Measurements from ENCODE around the gene EIF4ENIF1.
"Not testable (repeated sequence)": the region's sequence is repeated elsewhere in the genome, so short reads cannot be mapped to it uniquely, and the experiment has no call there.

EIF4ENIF1 gene

GRCh38 chr22:31489632-31490495 lies at the start of gene EIF4ENIF1:
TSS of gene EIF4ENIF1 (minus strand) at chr22:31489842. CDS start at chr22:31488718, 1,124 bp downstream.
- peak; percentile 88 for DNase-seq

GRCh38 chr22:31538815-31539214 lies 49.2 kb upstream of the EIF4ENIF1 start:
- DNase-seq: no peak

GRCh38 chr22:31537019-31537535 lies 47.4 kb upstream of the EIF4ENIF1 start:
- no peak for DNase-seq

- no peak for DNase-seq
These were observed 43.7 kb upstream of the EIF4ENIF1 start for GRCh38 chr22:31533374-31533773.

- no peak for DNase-seq
These were observed 42.4 kb upstream of the EIF4ENIF1 start for GRCh38 chr22:31532060-31532459.

- no peak for DNase-seq
These were observed 41.2 kb upstream of the EIF4ENIF1 start for GRCh38 chr22:31530823-31531195.

- no peak for DNase-seq
These were observed 36.6 kb upstream of the EIF4ENIF1 start for GRCh38 chr22:31526270-31526669.

- not testable (repeated sequence) for DNase-seq
These were observed 34.5 kb upstream of the EIF4ENIF1 start for GRCh38 chr22:31524132-31524531.

GRCh38 chr22:31520051-31520450 lies 30.4 kb upstream of the EIF4ENIF1 start:
- no peak for DNase-seq

- DNase-seq: no peak
These were observed 19.6 kb upstream of the EIF4ENIF1 start for GRCh38 chr22:31509061-31509762.

- no peak for DNase-seq
These were observed 18.9 kb upstream of the EIF4ENIF1 start for GRCh38 chr22:31508536-31508935.

- not testable (repeated sequence) for DNase-seq
These were observed 17.9 kb upstream of the EIF4ENIF1 start for GRCh38 chr22:31507517-31507916.

- no peak for DNase-seq
These were observed 14.6 kb upstream of the EIF4ENIF1 start for GRCh38 chr22:31504282-31504681.

GRCh38 chr22:31503211-31503964 lies 13.7 kb upstream of the EIF4ENIF1 start:
- DNase-seq: no peak

- DNase-seq: no peak
These were observed 12.1 kb upstream of the EIF4ENIF1 start for GRCh38 chr22:31501738-31502137.

- DNase-seq: no peak
These were observed 7.7 kb upstream of the EIF4ENIF1 start for GRCh38 chr22:31497148-31497938.

- DNase-seq: no peak
These were observed 7.1 kb upstream of the EIF4ENIF1 start for GRCh38 chr22:31496735-31497146.

GRCh38 chr22:31496007-31496734 lies 6.5 kb upstream of the EIF4ENIF1 start, which contains the start of gene SFI1:
TSS of gene SFI1 (plus strand) at chr22:31496536. CDS start at chr22:31508285, 11,749 bp downstream.
- DNase-seq: peak; percentile 92

GRCh38 chr22:31495343-31495742 lies 5.7 kb upstream of the EIF4ENIF1 start:
- DNase-seq: no peak

GRCh38 chr22:31493355-31493754 lies 3.7 kb upstream of the EIF4ENIF1 start:
- DNase-seq: not testable (repeated sequence)

GRCh38 chr22:31492151-31492550 lies 2.5 kb upstream of the EIF4ENIF1 start:
- no peak for DNase-seq
